GM19397 (cell line): ENCODE data around the gene AUTS2.

Experiments used
- ATAC-seq: cut with Tn5 transposase; IDR thresholded peaks from one replicate; pipeline ENCODE4 v1.9.1; 2021; ENCODE audit warnings: mild to moderate bottlenecking, moderate library complexity; ENCODE audit not compliant: unreplicated experiment

Gene AUTS2

DNA sequence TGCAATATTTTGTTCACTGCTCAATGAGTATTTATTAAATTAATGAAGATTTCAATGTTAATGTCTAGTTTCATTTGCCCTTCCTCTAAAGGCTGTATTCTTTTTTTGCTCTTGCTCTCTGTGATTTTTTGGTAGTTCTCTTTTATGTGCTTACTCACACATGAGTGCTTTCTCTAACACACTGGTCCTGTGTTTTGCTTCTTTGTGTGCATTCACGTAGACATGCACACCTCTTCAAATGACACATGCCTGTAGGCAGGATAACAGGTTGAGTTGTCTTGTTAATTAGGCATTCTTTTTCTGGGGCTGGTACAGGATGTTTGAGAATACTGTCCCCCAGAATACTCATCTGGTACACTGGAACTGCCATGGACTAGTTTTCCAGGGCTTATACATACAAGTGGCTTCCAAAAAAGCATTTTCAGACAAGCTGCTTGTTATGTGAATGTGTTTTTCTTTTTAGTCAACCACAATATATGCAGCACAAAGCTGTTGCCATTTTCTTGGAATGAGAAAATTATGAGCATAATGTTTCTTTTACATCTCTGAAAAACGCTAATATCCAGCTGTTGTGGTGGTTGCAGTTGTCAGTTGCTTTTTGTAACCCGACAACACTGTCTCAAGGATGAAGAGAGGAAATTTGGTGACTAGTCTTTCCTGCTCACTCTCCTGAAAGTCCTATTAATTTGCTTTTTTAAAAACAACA, 416.4 kb downstream of the AUTS2 start:
- no peak for ATAC-seq

DNA sequence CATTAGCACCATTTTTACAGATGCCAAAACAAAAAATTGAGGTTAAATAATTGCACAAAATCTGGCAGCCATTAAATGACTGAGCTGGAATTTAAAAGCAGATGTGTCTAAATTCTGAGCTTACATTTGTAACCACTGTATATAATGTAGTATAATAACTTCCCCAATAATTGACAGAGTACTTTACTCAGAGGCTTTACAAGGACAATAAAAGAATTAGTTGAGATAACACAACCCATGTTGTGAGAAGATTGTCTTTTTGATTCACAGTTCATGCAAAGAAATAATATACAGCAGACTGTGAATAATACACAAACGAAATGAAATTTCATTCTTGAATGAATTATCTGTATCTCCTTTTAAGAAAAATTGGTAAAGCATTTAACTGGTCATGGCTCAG, 417.1 kb downstream of the AUTS2 start:
- no peak for ATAC-seq

DNA sequence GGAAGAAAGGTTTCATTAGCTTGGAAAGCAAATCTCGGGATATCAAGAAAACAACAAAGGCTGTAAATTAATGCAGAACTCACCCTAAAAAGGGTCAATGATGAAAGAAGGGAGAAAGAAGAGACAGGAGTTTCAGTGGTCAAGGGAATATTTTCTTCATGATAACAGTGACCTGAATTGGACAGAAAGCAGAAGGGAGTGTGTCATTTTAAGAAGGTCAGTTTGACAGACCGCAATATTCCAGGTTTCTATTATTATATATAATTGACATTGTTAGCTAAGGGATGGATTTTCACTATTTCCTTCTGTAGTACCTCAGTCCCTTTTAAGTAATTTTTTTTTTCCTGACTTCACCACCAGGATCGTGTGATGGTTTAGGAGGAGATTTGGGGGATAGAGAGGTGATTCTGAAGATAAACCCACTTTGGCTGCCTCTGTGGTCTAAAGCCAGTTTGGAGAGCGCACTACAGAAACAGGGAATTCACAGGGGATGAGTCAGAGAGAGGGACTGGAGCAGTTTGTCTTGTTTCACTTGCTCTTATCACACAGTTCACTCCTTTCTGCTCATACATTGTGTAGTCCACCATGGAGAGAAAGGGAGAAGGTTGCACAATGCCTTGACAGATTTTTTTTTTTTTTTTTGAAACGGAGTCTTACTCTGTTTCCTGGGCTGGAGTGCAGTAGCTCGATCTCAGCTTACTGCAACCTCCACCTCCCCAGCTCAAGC, 417.9 kb downstream of the AUTS2 start:
- no peak for ATAC-seq

DNA sequence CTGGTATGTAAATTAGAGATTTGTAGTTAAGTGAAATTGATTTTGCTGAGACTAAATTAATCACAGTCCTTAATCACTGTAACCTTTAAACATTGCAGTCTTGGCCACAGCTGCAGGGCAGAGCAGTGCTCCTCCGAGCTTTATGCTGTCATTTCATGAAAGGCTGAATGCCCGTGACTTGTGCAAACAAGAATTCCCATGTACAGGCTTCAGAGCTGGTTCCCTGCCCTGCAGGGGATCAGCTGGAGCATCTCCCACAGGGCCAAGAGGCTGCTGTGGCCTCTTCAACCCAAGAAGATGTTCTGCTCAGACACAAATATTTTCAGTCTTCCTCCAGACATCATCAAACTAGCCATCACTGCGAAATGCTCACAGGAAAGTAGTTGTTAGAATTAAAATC, 419.1 kb downstream of the AUTS2 start:
- ATAC-seq, result no peak

DNA sequence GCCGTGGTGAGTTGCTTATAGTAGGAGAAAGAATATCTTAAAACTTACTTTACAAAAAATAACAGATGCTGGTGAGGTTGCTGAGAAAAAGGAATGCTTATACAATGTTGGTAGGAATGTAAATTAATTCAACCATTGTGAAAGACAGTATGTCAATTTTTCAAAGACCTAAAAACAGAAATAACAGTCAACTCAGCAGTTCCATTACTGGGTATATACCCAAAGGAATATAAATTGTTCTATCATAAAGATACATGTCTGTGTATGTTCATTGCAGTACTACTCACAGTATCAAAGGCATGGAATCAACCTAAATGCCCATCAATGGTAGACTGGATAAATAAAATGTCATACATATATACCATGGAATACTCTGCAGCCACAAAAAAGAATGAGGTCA, 420.4 kb downstream of the AUTS2 start:
- no peak for ATAC-seq

DNA sequence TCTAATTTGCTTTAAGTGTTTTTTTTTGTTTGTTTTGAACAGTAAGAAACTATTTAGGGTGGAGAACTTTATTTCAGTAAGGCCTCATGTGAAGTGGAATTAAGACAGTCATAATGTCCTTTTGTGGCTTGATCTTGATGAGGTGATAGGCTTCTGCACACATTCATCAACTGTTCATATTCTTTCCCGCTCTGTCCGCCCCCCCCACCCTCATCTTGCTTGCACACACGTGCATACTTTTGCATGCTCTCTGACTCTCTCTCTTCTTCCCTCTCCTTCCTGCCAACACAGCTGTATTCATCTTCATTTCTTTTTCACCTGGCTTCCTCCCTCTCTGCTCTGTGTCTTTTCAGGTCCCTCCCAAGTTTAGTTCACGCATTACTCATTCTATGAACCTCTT, 429.6 kb downstream of the AUTS2 start:
- no peak for ATAC-seq

DNA sequence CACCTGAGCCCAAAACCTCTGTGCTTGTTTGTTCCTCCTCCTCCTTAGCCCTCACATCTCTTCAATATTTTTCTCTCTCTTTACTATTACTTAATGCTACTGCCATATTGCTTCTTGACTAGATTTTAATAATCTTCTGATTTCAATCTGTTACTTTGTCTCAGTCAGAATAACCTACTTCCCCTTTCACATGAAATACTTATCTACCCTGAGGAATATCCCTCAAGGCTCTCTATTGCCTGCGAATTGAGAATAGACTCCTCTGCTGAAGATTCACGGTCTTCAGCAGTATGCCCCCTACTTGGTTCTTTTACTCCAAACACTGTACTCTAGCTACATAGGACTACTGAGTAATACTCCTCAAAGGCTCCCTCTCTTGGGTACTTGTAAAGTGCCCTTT, 430.3 kb downstream of the AUTS2 start:
- ATAC-seq, result no peak

DNA sequence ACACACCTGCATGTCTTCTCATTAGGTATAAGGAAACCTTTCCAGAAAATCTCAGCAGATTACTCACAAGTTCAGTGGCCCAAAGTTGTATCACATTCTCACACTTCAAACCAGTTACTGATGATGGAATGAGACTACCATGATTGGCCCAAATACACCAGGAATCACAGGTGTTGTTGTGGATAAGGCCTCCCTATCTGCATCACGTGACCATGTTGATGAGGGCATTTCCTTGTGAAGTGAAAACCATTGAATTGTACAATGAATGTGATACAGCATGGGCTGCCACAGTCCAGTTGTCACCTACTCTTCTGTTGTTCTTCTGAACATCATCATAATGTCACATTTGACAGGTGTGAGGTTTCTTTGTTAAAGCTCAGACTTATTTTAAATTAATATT, 431.7 kb downstream of the AUTS2 start:
- ATAC-seq, result no peak

DNA sequence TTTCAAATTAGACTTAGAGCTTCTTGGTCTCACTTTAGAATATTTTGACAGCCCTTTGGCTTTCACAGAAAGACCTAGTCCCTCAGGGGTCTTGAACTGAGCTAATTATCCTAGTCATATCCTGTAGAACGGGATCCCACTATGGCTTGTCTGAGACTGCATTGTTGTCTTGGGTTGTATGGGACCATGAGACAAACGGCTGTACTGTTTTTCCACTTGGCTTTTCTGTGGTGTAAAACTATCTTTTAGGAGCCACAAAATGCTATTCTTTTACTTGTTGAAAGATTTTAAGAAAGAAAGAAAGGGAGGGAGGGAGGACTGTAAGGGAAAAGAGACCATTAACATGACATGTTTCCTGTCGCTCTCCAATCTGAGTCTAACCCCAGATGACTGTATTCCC, 432.5 kb downstream of the AUTS2 start:
- ATAC-seq, result no peak

DNA sequence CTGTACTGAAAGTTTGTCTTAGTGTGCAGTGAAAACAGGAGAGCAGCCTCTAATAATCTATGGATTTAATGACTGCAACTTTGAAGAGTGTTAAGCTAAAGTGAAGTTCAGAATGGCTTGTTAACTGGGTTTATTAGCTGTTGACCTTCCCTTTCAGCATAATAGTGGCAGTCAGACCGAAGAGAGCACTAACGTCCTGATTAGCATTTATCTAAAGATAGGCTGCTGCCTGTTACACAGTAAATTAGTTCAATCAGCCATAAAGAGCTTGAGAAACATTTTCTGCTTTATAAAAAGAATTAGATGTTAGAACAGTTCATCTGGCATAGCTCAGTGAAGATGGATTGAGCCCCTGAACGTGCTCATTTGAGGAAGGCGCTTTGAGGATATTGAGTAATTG, 433.0 kb downstream of the AUTS2 start:
- no peak for ATAC-seq

DNA sequence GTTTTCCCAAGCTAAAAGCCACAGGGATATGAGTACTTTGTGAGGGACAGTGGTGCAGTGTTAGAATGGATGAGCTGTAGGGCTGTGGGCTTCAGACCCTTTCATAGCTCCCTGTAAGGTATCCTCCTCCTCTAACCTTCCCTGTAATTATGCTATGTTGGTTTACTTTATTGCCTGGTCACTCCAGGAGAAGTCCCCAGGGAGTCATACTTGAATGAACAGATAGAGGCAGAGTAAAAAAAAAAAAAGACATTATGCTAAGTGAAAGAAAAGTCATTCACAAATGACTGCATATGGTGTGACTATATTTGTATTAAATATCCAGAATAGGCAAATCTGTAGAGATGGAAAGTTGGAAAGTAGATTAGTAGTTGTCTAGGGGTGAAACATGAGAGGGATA, 434.4 kb downstream of the AUTS2 start:
- ATAC-seq, result no peak

DNA sequence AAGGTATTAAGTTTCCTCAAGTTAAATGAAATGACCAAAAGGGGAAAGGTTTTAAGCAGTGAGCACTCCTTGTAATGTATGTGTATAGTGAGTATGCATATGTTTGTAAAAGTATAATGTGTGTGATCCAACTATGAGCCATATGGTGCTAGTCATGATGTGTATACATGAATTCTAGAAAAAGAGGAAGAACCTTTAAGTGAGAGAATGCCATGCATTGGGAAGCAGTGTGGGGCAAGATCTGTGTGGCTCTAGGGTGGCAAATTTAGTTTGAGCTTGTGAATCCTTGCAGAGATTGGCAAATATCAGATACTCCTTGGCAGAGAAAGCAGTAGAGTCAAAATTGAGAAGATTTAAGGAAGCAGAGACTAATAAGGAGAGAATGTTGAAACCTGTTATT, 435.0 kb downstream of the AUTS2 start:
- ATAC-seq, result no peak

DNA sequence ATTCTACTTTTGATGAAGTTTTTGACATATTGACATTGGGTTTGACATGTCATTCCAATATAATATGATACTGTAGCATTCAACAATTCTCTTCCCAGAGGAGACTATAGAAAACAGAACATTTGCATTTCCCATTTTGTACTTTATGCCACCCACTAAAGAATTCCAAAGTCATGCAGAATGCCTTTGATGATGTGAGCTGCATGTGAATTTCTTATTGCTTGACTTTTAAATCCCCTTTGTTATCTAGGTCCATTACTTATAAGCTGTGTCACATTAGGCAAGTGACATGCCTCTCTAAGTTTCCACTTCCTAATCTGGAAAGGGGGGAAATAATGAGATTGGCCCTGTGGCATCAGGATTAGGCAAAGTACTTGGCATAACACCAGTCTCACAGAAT, 436.7 kb downstream of the AUTS2 start:
- ATAC-seq, result no peak

DNA sequence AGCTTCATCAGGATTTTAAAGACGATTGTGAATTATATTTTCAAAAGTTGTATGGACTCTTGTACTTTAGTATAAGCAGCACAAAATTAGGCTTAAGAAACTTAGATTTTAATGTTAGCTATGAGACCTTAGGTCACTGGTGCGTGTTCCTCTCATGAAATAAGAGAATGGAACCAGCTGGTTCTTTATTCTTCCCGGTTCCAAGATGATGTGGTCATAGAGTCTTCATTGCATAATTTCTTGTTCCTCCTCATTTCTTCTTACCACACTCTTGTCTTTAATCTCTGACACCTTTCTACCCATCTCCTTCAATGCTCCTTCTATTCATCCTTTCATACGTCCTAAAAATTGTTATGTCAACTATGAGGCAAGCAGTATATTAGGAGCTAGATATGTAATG, 437.2 kb downstream of the AUTS2 start:
- no peak for ATAC-seq

DNA sequence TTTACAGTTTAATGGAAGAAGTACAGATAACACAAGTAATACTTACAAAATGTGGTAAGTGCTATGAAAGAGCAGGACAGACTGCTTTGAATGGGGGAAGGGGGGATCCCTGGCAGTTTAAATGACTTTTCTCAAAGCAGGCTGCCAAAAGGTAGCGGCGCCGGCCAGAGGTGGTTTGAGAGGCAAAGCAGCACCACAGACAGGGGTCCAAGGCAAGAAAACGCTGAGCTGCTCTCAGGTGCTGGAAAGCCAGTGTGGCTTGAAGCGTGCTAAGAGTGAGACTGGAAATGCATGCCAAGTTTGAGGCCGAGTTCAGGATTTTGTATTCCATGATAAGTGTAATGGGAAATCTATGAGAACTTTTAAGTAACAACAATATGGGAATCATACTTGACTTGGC, 437.7 kb downstream of the AUTS2 start:
- ATAC-seq, result no peak

DNA sequence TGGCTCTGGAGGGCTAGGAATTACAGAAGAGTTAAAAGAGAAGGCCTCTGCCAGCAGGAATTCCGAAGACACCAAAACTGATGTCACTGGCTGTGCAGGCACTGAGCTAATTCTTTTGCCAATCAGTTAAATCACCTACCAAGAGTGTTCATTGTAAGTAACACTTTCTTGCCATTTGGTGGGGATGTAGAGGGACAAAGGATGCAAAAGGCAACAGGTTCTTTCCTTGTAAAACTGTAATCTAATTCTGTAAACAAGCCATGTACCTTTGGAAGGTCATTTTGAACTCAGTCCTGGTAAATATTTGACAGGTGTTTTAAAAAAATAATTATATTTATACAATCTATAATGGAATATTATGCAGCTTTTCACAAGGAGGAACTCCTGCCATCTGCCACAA, 438.4 kb downstream of the AUTS2 start:
- ATAC-seq, result no peak

DNA sequence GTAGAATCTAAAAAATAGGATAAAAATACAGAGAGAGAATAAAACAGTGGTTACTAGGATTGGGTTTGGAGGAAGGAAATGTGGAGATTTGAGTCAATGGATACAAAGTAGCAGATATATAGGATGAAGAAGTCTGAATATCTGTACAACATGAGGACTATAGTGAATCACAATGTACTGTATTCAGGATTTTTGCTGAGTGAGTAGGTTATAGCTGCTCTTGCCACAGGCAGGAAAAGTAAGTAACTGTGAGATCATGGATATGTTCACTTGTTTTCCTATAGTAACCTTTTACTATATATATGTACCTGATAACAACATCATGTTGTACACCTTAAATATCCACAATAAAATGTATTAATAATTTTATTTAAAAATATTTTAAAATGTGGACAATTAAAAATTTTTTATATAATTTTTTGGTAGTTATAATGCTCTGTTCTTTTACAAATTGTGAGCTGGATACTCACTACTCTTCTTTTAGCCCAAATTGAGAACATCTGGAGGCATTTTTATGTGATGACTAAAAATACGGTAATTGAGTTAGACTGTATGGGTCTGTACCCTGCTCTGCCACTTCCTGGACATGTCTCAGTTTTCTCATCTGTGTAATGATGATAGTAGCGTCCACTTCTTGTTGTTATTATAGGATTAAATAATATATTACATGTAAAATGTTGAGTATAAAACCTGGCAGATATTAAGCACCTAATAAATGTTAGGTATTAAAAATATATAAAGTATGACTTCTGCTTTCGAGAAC, 439.1 kb downstream of the AUTS2 start:
- ATAC-seq, result no peak

DNA sequence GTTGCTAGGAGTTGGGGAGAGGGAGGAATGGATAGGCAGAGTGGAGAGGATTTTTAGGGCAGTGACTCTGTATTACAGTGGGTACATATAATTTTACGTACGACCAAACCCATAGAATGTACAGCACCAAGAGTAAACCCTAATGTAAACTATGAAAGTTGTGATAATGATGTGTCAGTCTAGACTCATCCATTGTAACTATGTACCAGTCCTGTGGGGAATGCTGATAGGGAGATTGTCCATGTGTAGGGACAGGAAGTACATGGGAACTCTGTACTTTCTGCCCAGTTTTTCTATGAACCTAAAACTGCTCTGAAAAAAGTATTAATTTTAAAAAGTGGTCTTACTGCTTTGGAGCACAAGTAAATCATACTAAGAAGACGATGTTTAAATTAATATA, 441.8 kb downstream of the AUTS2 start:
- ATAC-seq, result no peak

DNA sequence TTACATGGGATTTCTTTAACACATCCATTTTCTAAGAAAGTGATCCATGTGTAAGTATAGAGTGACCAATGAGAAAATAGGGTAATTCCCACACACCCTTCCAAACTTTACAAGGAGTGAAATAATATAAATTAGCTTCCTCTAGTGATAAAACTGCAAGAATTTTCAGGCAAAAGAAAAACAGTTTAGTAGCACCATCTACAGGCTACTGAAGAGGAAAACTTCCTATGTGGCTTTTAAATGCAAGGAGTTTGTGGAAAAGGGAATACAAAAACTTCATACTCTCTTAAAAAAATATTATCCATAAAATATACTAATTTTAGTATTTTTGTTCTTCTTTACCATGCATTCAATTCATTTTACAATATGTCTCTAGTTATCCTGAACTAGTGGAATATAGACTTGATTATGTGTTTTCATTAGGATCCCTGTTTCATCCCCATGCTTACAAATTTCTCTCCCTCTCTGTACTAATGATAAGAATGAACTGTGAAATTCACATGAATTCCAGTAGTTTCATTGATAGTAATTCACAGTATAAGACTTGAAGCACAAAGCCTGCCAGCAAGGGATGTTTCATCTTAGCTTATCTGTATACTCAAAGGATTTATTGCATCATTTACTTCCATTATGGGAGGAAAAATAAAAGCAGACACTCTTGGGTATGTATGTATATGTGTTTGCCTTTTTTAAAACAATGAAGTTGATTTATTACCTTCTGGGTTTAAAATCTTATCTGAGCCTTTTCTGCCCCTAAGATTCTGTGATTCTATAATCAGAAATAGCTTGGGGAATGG, 442.9 kb downstream of the AUTS2 start:
- no peak for ATAC-seq

DNA sequence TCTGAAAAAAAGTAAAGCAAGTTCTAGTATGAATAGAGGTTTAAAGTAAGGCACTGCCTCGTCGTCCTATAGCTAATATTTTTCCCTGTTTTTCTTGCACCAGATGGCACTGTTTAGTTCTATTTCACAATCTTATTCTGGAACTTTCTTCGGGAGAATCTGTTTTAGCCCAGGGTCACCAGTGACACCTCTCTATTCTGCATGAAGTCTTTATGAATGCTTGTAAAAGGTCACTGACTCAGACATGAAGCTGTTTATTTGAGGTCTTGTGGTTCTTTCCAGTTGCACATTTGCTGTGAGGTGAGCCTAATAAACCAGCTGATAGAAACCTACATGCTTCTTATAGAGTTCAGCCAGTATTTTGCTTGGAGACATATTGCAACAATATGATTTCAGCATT, 444.3 kb downstream of the AUTS2 start:
- ATAC-seq, result no peak

DNA sequence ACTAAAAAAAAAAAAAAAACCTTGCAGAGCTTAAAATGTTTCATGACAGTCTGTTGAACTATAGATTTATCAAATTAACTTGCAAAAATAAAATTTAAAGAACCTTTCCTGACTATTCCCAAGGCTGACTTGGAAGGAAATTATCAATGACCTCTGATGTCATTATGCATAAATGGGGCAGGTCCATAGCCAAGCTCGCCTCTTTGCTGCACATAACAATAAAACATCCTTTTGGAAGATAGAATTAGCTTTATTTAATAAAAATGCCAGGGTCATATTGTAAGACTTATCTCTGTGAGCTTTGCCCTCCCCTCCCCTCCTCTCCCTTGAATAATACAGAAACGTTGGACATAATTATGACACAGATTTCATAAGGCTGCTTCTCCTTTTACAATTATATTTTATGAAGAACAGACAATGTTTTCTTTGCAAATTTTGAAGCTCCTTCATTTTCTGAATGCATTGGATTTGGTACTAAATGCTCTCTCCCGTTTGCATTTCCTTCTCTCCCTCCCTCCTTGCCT, 444.8 kb downstream of the AUTS2 start:
- no peak for ATAC-seq
